Keratinocyte (primary cell): Measurements from ENCODE around the gene NUP210.

Source experiments
- CTCF ChIP-seq, 3 experiments: IDR thresholded peaks in 1 of 3; conservative IDR thresholded peaks in 1 of 3; optimal IDR thresholded peaks in 1 of 3; 2 replicates in 2 of 3; 3 replicates in 1 of 3; pipeline versions ENCODE3 to v1.5.1; 2011; ENCODE audit warnings: low read length in 3 of 3, mild to moderate bottlenecking in 3 of 3, moderate library complexity in 2 of 3, control low read depth in 1 of 3, inconsistent platforms in 1 of 3; ENCODE audit not compliant: insufficient read depth in 2 of 3; ENCODE audit errors: extremely low read depth in 1 of 3
- EZH2 ChIP-seq: IDR thresholded peaks from one replicate; pipeline ENCODE4 v1.6.1; 2012; ENCODE audit warnings: inconsistent platforms, mild to moderate bottlenecking, low read length, moderate library complexity

DNA sequence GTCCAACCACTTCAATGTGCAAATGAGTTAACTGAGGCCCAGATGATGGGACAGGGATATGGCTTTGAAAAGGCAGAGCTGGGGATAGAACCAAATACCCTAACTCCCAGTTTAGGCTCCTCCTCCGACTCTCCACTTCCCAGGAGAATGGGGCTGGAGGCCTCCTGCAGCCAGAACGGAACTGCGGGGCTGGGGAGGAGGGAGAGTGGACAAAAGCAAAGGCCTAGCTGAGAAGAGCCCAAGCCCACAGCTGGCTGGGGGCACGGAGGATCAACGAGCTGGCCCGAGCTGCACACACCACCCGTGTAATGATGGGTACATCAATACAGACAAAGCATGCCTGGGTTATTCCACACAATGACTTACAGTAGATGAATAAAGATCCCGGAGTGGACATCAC, 74.8 kb downstream of the NUP210 start:
- TF ChIP-seq CTCF (optimal IDR thresholded peaks at IDR 0.05 in 1 of 3, IDR thresholded peaks at IDR 0.05 in 1 of 3, conservative IDR thresholded peaks at IDR 0.05 in 1 of 3; ENCODE audit: extremely low read depth in 1 of 3, insufficient read depth in 2 of 3, low read length in 3 of 3) = no peak
- TF ChIP-seq EZH2 = no peak
